Testis (tissue), 2 donors: Measurements from ENCODE around the gene SEMA6D.

Source experiments
- POLR2A ChIP-seq: fragments of 450-650 bp; IDR thresholded peaks from one replicate; pipeline ENCODE4 v1.6.1; 2017; ENCODE audit warnings: antibody characterized with exemption, mild to moderate bottlenecking, moderate library complexity
- TF ChIP-seq, protein P1 (sequence below), 3 experiments: fragments of 450-650 bp in 2 of 3; fragments of 200-600 bp in 1 of 3; sonication (generic) in 1 of 3; IDR thresholded peaks; one replicate each; pipeline ENCODE4 v1.5.1; 2016 to 2019; ENCODE audit warnings: antibody characterized with exemption in 3 of 3, mild to moderate bottlenecking in 2 of 3, moderate library complexity in 1 of 3

DNA sequence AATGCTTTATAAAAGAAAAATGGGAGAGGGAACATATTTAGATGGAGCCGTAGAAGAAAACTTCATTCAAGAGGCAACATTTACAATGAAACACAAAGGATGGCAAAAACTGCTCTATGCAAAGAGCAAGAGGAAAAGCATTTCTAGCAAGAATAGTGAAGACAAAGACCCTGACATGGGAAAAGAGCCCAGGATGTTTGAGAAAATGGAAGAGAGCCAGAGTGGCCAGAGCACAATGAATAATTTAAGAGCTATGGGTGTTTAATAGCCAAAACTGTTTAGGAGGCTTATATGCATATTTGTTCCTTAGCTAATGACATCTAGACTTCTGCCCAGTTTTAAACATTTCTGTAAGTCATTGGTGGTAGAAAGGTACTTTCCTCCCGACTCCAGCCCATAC lies 25.4 kb upstream of the SEMA6D start:
- TF ChIP-seq, protein P1, sequence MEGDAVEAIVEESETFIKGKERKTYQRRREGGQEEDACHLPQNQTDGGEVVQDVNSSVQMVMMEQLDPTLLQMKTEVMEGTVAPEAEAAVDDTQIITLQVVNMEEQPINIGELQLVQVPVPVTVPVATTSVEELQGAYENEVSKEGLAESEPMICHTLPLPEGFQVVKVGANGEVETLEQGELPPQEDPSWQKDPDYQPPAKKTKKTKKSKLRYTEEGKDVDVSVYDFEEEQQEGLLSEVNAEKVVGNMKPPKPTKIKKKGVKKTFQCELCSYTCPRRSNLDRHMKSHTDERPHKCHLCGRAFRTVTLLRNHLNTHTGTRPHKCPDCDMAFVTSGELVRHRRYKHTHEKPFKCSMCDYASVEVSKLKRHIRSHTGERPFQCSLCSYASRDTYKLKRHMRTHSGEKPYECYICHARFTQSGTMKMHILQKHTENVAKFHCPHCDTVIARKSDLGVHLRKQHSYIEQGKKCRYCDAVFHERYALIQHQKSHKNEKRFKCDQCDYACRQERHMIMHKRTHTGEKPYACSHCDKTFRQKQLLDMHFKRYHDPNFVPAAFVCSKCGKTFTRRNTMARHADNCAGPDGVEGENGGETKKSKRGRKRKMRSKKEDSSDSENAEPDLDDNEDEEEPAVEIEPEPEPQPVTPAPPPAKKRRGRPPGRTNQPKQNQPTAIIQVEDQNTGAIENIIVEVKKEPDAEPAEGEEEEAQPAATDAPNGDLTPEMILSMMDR (IDR thresholded peaks at IDR 0.05): no peak
- TF ChIP-seq POLR2A: no peak
